Natural killer cell treated with Interleukin-12 subunit alpha and Interleukin-12 subunit beta and Interleukin-15 and Interleukin-18, amount 100 ng/mL, for 72 hours (primary cell): ENCODE measurements around the gene RNF114. TPM values are rescaled to one million over a fixed set of nuclear protein-coding genes. Genes with fewer than 3 reads are reported as not detected.

ENCODE experiments used
- ATAC-seq, 2 donors: fragments of 150-1000 bp; cut with Tn5 transposase in 1 of 2; sonication (Bioruptor Pico), chemical (Tn5 transposase) in 1 of 2; 2 replicates each; pipeline ENCODE4 v1.10.0; 2021
- DNase-seq: peaks from one replicate; pipeline ENCODE4 v3.0.0; 2022; ENCODE audit warnings: low spot score
- H3K27ac Mint-ChIP-seq, 2 donors: 1 replicate in 1 of 2; 2 replicates in 1 of 2; pipeline ENCODE4 v1.8.0; 2022; ENCODE audit warnings: mixed read lengths in 2 of 2, mild to moderate bottlenecking in 1 of 2, moderate library complexity in 1 of 2
- H3K27me3 Mint-ChIP-seq, 2 donors: 1 replicate in 1 of 2; 2 replicates in 1 of 2; pipeline ENCODE4 v1.8.0; 2022; ENCODE audit warnings: mixed read lengths in 2 of 2
- H3K36me3 Mint-ChIP-seq: one replicate; pipeline ENCODE4 v1.8.0; 2022; ENCODE audit warnings: mixed read lengths
- H3K4me1 Mint-ChIP-seq, 2 donors: 1 replicate in 1 of 2; 2 replicates in 1 of 2; pipeline ENCODE4 v1.8.0; 2022; ENCODE audit warnings: low read depth in 2 of 2, mixed read lengths in 2 of 2, mild to moderate bottlenecking in 1 of 2
- H3K4me3 Mint-ChIP-seq: one replicate; pipeline ENCODE4 v1.8.0; 2022; ENCODE audit warnings: mixed read lengths
- H3K9me3 Mint-ChIP-seq: 2 replicates; pipeline ENCODE4 v1.8.0; 2022; ENCODE audit warnings: mixed read lengths
- total RNA-seq, 2 donors: library from RNA; stranded (reverse); gene quantifications; one replicate each; pipeline ENCODE4 v1.2.3, GENCODE V29; 2022

RNF114 gene, protein sequence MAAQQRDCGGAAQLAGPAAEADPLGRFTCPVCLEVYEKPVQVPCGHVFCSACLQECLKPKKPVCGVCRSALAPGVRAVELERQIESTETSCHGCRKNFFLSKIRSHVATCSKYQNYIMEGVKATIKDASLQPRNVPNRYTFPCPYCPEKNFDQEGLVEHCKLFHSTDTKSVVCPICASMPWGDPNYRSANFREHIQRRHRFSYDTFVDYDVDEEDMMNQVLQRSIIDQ
- 10 to 100 TPM; 69.9 to 79.3 TPM for total RNA-seq

DNA sequence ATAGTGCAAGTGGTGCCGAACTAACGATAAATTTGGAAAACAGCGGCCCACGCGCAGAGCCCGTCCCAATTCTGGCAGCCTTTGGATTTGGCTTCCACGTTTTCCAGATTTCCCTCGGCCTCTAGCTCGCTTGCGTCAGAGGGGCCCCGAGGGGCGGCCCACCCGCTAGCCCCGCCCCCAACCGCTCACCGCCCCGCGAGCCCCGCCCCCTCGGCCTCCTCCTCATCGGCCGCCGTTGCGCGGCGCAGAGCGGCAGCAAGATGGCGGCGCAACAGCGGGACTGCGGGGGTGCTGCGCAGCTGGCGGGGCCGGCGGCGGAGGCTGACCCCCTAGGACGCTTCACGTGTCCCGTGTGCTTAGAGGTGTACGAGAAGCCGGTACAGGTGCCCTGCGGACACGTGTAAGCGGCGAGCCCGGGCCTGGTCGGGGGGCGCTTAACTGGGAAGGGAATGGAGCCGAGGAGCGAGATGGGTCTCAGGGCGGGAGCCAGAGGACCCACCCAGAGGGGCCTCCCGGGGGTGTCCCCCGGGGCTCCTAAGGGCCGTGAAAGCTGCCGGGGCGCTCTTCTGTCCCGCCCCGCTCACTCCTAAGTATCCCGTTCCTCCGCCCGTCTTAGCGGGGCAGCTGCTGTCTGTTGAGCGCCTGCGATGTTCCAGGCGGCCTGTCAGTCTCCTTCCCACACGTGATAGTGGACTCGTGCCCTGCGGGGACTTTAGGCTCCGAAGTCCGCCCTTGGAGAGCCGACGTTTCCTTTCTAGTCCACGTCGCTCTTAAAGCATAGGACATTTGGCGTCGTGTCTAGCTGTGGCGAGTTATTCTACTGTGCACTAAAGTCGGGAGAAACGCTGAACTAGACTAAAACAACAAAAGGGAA is at the start of gene RNF114:
Gene RNF114 (plus strand): TSS at position 245 of the 874 bp plus-strand sequence. CDS start 16 bp downstream, at position 261.
- Mint-ChIP-seq H3K9me3 (no peaks in the 10 kb centered on the region), H3K4me1 (peaks cover 47 to 48% of the 10 kb centered on the region in 2 donors), H3K4me3 (peak within 1 kb of the TSS; percentile 94), H3K27me3 (no peaks in the 10 kb centered on the region), H3K36me3 (peaks cover 5% of the 10 kb centered on the region), H3K27ac (peak within 1 kb of the TSS; percentile 70 to 96)
- ATAC-seq (peak; percentile 97 to 98), DNase-seq (peak; percentile 91)

DNA sequence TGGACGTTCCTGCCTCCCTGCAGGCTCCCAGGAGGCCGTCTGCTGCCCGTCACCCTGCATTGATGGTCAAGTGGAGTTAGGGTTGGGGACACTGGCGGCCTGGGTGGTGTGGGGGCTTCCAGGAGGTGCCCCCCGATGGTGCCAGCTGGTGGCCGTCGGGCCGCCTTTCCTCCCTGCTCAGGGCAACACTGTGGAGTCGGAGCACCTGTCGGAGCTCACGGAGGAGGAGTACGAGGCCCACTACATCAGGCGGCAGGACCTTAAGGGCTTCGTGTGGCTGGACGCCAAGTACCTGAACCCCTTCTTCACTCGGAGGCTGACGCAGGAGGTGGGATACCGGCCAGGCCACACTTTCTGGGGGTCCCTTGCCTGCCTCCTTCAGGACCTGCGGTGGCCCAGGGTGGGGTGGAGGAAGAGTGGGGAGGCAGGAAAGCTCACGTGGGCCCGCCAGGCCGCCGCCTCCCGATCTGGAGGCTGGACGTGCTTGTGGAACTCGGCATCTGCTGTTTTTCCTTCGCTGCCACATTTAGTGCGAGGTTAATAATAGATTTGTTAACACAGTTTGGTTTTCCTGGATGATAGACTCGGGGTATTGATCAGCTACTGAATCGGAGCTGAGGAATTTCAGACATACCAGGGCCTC is 49.5 kb upstream of the RNF114 start:
- peaks cover 5% of the 10 kb centered on the region for H3K36me3 Mint-ChIP-seq

DNA sequence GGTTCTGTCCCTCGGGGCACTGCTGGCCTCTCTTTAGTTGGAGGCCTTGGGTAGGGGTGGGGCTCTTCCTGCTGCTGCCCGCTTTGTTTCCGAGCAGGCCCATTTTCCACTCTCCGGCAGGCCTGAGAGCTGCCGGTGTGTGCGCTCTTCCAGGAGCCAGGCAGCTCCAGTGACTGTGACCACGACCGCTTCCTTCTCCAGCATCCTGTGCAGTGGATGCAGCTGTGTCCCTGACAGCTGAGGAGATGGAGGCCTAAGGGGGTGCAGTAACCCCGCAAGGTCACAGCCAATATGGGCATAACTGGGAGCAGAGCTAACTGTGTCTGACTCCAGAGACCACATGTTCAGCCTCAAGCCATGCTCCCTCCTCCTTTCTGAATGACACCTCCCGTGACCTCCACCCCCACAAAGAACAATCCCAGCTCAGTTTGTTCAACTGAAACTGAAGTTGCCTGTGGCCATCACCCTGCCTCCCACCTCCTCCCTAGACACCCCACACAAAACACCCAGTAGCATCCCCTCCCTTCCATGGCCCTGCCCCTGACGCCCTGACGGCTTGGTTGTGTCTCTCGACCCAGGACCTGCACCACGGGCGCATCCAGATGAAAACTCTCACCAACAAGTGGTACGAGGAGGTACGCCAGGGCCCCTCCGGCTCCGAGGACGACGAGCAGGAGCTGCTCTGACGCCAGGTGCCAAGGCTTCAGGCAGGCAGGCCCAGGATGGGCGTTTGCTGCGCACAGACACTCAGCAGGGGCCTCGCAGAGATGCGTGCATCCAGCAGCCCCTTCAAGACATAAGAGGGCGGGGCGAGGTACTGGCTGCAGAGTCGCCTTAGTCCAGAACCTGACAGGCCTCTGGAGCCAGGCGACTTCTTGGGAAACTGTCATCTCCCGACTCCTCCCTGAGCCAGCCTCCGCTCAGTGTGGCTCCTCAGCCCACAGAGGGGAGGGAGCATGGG is 48.7 kb upstream of the RNF114 start:
- peak; percentile 49 for DNase-seq
- peak overlapping the region in 1 of 2 donors; percentile 26 for H3K27ac Mint-ChIP-seq
- peak in 1 of 2 donors; percentile 17 for ATAC-seq
- no peaks in the 10 kb centered on the region for H3K27me3 Mint-ChIP-seq
- no peaks in the 10 kb centered on the region for H3K9me3 Mint-ChIP-seq
- H3K4me3 Mint-ChIP-seq = no peak overlapping the region
- peaks cover 8 to 12% of the 10 kb centered on the region in 2 donors for H3K4me1 Mint-ChIP-seq
- peaks cover under 1% of the 10 kb centered on the region for H3K36me3 Mint-ChIP-seq

More for the DNA sequence above, 49.5 kb upstream of the RNF114 start:
- no peak for ATAC-seq
- H3K4me1 Mint-ChIP-seq = peaks cover 12% of the 10 kb centered on the region in 2 donors
- no peaks in the 10 kb centered on the region for H3K9me3 Mint-ChIP-seq
- H3K4me3 Mint-ChIP-seq = no peak overlapping the region
- H3K27ac Mint-ChIP-seq = peak overlapping the region in 1 of 2 donors; percentile 63
- no peaks in the 10 kb centered on the region for H3K27me3 Mint-ChIP-seq
- DNase-seq = peak; percentile 44

DNA sequence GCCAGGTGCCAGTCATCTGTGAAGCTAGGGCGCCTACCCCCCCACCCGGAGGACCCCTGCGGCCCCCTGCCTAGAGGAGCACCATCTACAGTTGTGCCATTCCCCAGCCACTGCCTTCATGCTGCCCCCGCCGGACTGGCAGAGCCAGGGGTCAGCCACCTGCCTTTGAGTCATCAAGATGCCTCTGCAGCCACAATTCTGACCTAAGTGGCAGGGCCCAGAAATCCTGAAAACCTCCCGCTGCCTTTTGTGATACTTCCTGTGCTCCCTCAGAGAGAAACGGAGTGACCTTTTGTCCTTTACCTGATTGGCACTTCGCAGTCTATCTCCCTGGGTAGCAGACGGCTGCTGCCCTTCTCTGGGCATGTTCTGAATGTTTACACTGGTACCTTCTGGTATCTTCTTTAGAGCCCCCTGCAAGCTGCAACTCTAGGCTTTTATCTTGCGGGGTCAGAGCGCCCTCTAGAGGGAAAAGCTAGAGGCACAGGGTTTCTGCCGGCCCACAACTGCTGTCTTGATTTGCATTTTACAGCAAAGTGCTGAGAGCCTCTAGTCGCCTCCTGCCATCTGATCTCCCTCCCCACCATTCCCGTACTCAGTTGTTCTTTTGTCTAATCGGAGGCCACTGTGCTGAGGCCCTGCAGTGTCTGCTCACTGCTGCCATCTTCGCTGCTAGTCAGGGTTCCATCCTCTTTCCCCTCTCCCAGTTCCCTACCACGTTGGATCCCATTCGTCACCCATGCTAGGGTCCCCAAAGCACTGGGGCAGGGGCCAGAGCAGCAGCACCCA is 47.8 kb upstream of the RNF114 start:
- no peak overlapping the region for H3K4me3 Mint-ChIP-seq
- ATAC-seq (peak in 1 of 2 donors; percentile 49), DNase-seq (peak; percentile 60)
- H3K4me1 Mint-ChIP-seq = peaks cover 10 to 17% of the 10 kb centered on the region in 2 donors
- no peaks in the 10 kb centered on the region for H3K27me3 Mint-ChIP-seq
- H3K27ac Mint-ChIP-seq = peak overlapping the region; percentile 33 to 54
- H3K9me3 Mint-ChIP-seq = no peaks in the 10 kb centered on the region
- H3K36me3 Mint-ChIP-seq = no peaks in the 10 kb centered on the region

DNA sequence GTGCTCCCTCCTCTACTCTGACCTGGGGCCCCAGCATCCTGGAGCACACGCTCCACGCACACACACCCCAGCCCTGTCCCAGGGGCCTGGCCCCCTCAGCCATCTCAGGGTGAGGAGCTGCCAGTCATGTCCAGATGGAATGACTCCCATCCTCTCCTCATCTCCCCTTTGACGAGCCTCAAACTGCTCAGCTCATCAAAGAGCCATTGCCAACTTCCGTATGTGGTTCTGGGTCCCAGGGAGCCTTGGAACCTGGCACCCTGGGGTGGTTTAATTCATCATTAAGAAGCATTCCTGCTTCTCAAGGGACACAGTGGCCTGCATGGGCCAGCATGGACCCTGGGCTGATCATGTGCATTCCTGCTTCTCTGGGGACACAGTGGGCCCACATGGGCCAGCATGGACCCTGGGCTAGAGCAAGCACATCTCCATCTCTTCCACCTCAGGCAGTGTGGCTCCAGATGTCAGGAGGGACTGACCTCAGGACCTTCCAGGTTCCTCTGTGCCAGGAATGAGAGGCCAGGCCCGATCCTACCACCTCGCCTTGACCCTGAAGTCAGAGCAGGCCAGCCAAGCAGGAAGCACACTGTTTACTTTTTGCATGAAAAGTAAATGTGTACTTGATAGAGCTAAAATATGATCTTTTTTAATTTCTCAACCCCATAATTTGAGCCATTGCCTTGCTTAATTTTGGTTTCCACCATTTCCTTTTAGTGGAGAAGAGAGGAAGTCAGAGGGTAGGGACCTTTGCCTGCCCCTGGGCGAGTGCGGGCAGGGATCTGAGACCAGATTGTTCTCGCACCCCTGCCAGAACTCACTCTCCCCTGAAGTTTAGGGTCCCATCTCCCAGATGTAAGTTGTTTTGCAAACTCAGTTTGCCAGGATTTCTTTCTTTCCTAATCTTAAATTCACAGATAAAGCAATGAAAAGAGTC is 46.9 kb upstream of the RNF114 start:
- ATAC-seq = no peak
- H3K36me3 Mint-ChIP-seq = no peaks in the 10 kb centered on the region
- no peaks in the 10 kb centered on the region for H3K27me3 Mint-ChIP-seq
- peak; percentile 51 for DNase-seq
- peaks cover 15 to 26% of the 10 kb centered on the region in 2 donors for H3K4me1 Mint-ChIP-seq
- H3K27ac Mint-ChIP-seq = peak overlapping the region; percentile 33 to 54
- H3K4me3 Mint-ChIP-seq = no peak overlapping the region
- H3K9me3 Mint-ChIP-seq = no peaks in the 10 kb centered on the region

DNA sequence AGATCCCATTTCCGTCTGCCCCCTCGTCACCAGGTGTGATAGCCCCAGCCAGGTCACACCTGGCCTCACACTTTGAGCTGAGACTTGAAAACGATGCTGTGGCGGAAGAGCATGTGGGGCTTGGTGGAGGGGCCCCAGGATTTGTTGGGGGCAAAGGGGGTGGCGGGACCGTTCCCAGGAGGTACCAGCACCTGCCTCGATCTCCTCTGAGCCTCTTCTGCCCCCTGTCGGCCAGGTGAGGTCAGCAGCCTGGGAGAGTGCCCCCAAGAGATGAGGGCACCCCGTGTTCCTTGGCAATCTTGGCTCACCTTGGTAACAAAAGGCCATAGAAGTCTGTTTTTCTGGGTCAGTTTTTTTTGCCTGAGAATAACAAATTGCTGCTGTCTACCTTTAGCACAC is 46.3 kb upstream of the RNF114 start:
- Mint-ChIP-seq H3K27ac (peak overlapping the region; percentile 33 to 54), H3K4me3 (no peak overlapping the region), H3K27me3 (no peaks in the 10 kb centered on the region), H3K9me3 (no peaks in the 10 kb centered on the region), H3K4me1 (peaks cover 15 to 28% of the 10 kb centered on the region in 2 donors), H3K36me3 (no peaks in the 10 kb centered on the region)
- ATAC-seq (no peak), DNase-seq (no peak)

DNA sequence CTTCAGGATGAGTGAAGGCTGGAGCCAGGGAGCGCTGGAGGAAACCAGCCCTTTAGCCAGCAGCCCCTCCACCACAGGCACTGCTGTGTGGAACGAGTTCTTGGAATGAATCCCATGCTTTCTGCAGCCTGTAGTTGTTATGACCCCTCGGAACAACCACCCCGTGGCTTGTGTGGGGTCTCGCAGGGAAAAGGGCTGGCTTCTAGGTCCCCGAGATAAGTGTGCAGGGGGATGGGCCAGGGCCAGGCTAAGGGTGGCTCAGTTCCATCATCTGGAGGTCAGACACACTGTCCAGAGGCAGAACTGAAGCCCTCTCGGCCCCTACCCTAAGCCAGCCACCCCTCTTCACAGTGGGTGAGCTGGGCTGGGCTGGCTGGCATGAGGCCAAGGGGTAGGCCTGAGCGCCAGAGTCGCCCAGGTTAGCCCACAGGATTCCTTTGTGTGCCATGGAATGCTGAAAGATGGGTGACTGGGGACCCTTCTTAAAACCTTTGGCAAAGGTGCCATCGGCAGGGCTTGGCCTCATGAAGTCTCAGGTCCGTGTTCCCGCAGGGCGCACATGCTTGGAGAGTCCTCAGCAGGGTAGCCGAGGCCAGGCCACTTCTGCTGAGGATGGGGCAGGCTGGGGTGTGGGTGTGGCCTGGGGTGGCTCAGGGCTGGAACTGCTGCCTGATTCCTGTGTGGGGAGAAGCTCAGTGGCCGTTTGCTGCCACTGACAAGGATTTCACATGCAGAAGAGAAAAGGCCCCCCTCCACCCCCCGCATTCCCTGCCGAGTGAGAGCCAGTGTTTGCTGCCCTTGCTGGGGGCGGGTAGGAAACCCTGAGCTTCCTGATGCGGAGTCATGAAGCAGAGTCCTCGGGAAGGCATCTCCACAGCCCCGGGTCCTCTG is 45.5 kb upstream of the RNF114 start:
- Mint-ChIP-seq H3K27ac (no peak overlapping the region), H3K9me3 (no peaks in the 10 kb centered on the region), H3K36me3 (no peaks in the 10 kb centered on the region), H3K27me3 (no peaks in the 10 kb centered on the region), H3K4me3 (no peak overlapping the region), H3K4me1 (peaks cover 15 to 28% of the 10 kb centered on the region in 2 donors)
- no peak for ATAC-seq
- peak; percentile 53 for DNase-seq

DNA sequence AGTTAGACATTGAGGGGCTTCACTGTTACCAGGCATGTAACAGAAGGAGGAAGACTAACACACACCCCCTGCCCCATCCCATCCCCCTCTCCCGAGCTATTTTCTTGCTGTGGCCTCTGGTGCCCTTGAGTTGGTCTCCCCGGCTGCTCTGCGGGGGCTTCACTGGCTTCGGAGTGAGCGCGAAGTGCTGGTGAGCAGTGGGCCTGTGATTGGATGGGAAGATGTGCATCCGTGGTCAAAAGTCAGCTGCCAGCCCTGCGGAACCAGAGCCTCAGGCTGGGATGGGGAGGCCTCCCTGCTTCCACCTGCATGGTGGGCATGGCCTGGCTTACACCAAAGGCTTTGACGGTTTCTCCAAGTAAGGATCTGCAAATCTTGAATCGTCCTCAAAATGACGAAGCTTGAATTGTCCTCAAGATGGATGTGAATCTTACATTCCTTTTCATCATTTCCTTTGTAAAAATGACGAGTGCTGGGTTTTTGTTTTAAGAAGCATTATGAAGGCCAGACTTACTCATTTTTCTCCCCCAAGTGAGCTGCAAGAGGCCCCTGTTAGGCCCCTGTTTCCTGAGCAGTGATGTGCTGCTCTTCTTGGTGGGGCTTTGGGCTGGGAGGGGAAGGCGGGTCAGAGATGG is 44.6 kb upstream of the RNF114 start:
- peaks cover 22 to 28% of the 10 kb centered on the region in 2 donors for H3K4me1 Mint-ChIP-seq
- H3K4me3 Mint-ChIP-seq = no peak overlapping the region
- no peaks in the 10 kb centered on the region for H3K9me3 Mint-ChIP-seq
- ATAC-seq = peak in 1 of 2 donors; percentile 39
- H3K36me3 Mint-ChIP-seq = no peaks in the 10 kb centered on the region
- peak; percentile 41 for DNase-seq
- peak overlapping the region in 1 of 2 donors; percentile 82 for H3K27ac Mint-ChIP-seq
- no peaks in the 10 kb centered on the region for H3K27me3 Mint-ChIP-seq

DNA sequence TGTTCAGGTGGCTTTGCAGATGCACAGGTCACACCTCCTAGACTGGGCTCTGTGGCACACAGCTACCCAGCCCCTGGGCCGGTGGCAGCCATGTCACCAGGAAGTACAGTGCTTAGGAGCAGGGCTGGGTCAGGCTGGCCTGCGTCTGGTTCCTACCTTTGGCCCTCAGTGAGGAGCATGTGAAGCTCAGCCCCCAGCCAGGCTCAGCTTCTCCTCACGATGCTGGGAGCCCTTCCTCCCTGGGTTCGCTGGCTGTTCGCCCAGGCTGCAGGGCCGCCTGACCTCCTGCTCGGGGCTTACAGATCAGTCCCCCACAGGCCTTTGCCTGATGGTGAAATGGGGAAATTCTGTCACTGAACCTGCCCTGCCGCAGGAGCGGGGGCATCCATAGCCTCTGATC is 43.9 kb upstream of the RNF114 start:
- peaks cover 23 to 28% of the 10 kb centered on the region in 2 donors for H3K4me1 Mint-ChIP-seq
- H3K9me3 Mint-ChIP-seq = no peaks in the 10 kb centered on the region
- DNase-seq (peak; percentile 35), ATAC-seq (no peak)
- no peaks in the 10 kb centered on the region for H3K27me3 Mint-ChIP-seq
- H3K36me3 Mint-ChIP-seq = no peaks in the 10 kb centered on the region
- H3K4me3 Mint-ChIP-seq = peak overlapping the region; percentile 70
- H3K27ac Mint-ChIP-seq = peak overlapping the region; percentile 65 to 82

DNA sequence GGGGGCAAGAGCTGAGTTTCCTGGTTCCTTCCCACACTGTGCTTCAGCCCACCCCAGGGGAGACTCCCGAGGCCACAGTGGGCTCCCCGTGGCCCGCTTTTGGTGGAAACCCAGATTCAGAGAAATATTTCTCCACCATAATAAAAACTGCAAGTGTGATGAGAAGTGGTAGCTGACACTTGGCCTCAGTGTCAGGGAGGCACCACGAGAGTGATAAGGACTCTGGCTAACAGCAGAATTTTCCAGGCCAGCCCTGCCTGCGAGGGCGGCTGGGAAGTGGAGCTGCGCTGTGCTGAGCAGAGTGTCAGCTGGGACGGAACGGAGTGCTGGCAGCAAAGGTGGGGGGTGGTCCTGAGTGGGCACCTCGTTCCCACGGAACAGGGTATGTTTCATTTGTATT is 43.4 kb upstream of the RNF114 start:
- Mint-ChIP-seq H3K36me3 (no peaks in the 10 kb centered on the region), H3K4me1 (peaks cover 20 to 28% of the 10 kb centered on the region in 2 donors)
- no peak for DNase-seq

More for the DNA sequence above, 43.4 kb upstream of the RNF114 start:
- Mint-ChIP-seq H3K4me3 (peak overlapping the region; percentile 70), H3K27ac (peak overlapping the region; percentile 65 to 82), H3K27me3 (no peaks in the 10 kb centered on the region), H3K9me3 (no peaks in the 10 kb centered on the region)
- ATAC-seq = no peak
